ENCODE data around the gene ABLIM1. TPM values are rescaled to one million over a fixed set of nuclear protein-coding genes. Genes with fewer than 3 reads are reported as not detected.

The ABLIM1 gene
- total RNA-seq, 4 donors from 2014 or later, result 84.7 to 203 (median 150) TPM

GRCh38 chr10:114388275-114388674 is 269.8 kb downstream of the ABLIM1 start:
- peaks cover 0 to 3% (median 0%) of the 10 kb centered on the region in 3 donors for H3K27me3 ChIP-seq
- no peak overlapping the region for H3K4me3 ChIP-seq
- no peak for DNase-seq
- intact Hi-C loops (cut with DNase I; ENCODE audit: low total_unique reads), result no loop called here
- no peaks in the 10 kb centered on the region for H3K9me3 ChIP-seq
- peaks cover 2 to 10% of the 10 kb centered on the region in 2 donors for H3K4me1 ChIP-seq
- ATAC-seq, result no peak
- H3K36me3 ChIP-seq, result no peaks in the 10 kb centered on the region
- TF ChIP-seq POLR2A (IDR thresholded peaks at IDR 0.05), result no peak
- no peak for TF ChIP-seq CTCF (IDR thresholded peaks at IDR 0.05 in 4 of 5, conservative IDR thresholded peaks at IDR 0.05 in 1 of 5)
- in situ Hi-C loops (cut with MboI; ENCODE audit: low sequenced_read_pairs in 4 of 4), result no loop called here
- H3K27ac ChIP-seq, result no peak overlapping the region

GRCh38 chr10:114387784-114388183 is 270.3 kb downstream of the ABLIM1 start:
- intact Hi-C loops (cut with DNase I; ENCODE audit: low total_unique reads), result no loop called here
- in situ Hi-C loops (cut with MboI; ENCODE audit: low sequenced_read_pairs in 4 of 4), result no loop called here
- Histone ChIP-seq H3K9me3 (no peaks in the 10 kb centered on the region), H3K27me3 (peaks cover 0 to 3% (median 0%) of the 10 kb centered on the region in 3 donors), H3K4me3 (no peak overlapping the region), H3K4me1 (peaks cover 2 to 10% of the 10 kb centered on the region in 2 donors), H3K27ac (no peak overlapping the region), H3K36me3 (no peaks in the 10 kb centered on the region)
- ATAC-seq, result no peak
- TF ChIP-seq POLR2A (IDR thresholded peaks at IDR 0.05) (no peak), CTCF (IDR thresholded peaks at IDR 0.05 in 4 of 5, conservative IDR thresholded peaks at IDR 0.05 in 1 of 5) (no peak)
- DNase-seq, result no peak

DNA sequence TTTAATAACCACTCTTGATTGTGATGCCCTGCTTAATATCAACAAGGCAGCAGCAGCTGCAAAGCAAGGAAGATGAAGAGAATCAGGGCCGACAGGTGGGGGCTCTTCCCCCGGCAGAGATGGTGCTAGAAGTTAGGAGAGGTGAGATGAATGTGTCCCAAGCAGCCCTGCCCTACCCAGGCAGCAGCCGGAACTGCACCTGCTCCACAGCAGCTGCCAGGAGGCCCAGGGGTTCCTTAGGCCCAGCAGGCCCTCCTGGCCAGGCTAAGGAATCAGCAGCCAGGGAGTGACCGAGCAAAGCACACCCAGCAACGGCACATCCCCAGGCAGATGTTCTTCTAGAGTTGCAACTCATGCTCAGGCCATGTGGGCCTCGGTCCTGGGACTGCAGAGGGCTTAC is 271.6 kb downstream of the ABLIM1 start:
- H3K9me3 ChIP-seq, result no peaks in the 10 kb centered on the region
- intact Hi-C loops (cut with DNase I; ENCODE audit: low total_unique reads), result no loop called here
- H3K36me3 ChIP-seq, result no peaks in the 10 kb centered on the region
- no peaks in the 10 kb centered on the region for H3K27me3 ChIP-seq
- no peak overlapping the region for H3K27ac ChIP-seq
- in situ Hi-C loops (cut with MboI; ENCODE audit: low sequenced_read_pairs in 4 of 4), result no loop called here
- DNase-seq (no peak), ATAC-seq (no peak)
- no peak overlapping the region for H3K4me3 ChIP-seq
- TF ChIP-seq POLR2A (IDR thresholded peaks at IDR 0.05) (no peak), CTCF (IDR thresholded peaks at IDR 0.05 in 4 of 5, conservative IDR thresholded peaks at IDR 0.05 in 1 of 5) (no peak)
- peaks cover 2 to 5% of the 10 kb centered on the region in 2 donors for H3K4me1 ChIP-seq

DNA sequence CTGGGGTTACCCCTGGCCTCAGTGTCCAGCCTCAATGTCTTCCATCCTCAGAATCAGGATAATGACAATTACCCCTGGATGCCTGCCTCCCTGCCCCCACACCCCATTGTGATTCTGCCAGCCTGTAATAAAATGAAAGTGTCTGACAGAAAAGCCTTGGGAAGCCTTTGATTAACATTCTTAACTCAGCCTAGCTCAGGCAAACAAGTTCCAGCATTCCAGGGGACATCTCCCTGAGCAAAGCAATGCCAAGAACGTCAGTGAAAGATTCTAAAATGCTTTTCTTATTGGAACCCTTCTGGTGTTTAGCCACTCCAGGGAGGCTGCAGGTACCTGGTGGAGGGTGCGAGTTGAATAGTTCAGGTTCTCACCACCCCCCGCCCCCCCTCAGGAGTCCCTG is 272.5 kb downstream of the ABLIM1 start:
- Histone ChIP-seq H3K4me3 (no peak overlapping the region), H3K4me1 (peaks cover 2 to 5% of the 10 kb centered on the region in 2 donors), H3K27me3 (no peaks in the 10 kb centered on the region), H3K9me3 (no peaks in the 10 kb centered on the region), H3K36me3 (no peaks in the 10 kb centered on the region), H3K27ac (no peak overlapping the region)
- in situ Hi-C loops (cut with MboI; ENCODE audit: low sequenced_read_pairs in 4 of 4), result no loop called here
- intact Hi-C loops (cut with DNase I; ENCODE audit: low total_unique reads), result no loop called here
- TF ChIP-seq CTCF (IDR thresholded peaks at IDR 0.05 in 4 of 5, conservative IDR thresholded peaks at IDR 0.05 in 1 of 5), result no peak
- TF ChIP-seq POLR2A (IDR thresholded peaks at IDR 0.05), result no peak
- DNase-seq (no peak), ATAC-seq (no peak)

DNA sequence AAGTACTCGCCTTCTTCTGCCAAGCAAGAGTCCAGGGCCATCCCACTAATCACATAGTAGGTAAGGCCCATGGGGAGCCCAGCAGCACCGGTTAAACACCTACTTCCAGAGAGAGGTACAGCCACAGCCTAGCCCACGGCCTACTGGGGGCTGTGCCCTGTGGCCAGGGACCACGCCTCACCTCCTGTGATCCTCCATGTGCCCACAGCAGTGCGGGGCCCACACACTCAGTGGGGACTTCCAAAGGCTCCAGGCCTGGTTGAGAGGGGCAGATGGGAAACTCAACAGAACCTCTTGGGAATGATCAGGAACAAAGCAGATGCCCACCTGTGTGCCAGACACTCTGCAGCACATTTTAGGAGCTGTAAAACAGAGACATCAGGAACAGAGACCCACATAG is 273.5 kb downstream of the ABLIM1 start:
- TF ChIP-seq POLR2A (IDR thresholded peaks at IDR 0.05), result no peak
- TF ChIP-seq CTCF (IDR thresholded peaks at IDR 0.05 in 4 of 5, conservative IDR thresholded peaks at IDR 0.05 in 1 of 5), result no peak
- H3K9me3 ChIP-seq, result no peaks in the 10 kb centered on the region
- ATAC-seq, result no peak
- H3K36me3 ChIP-seq, result no peaks in the 10 kb centered on the region
- no peak overlapping the region for H3K27ac ChIP-seq
- H3K4me3 ChIP-seq, result no peak overlapping the region
- intact Hi-C loops (cut with DNase I; ENCODE audit: low total_unique reads), result no loop called here
- H3K4me1 ChIP-seq, result peaks cover 2 to 5% of the 10 kb centered on the region in 2 donors
- DNase-seq, result no peak
- in situ Hi-C loops (cut with MboI; ENCODE audit: low sequenced_read_pairs in 4 of 4), result no loop called here
- H3K27me3 ChIP-seq, result no peaks in the 10 kb centered on the region
